ENCODE measurements around the gene CYB5R3. TPM values are rescaled to one million over a fixed set of nuclear protein-coding genes. Genes with fewer than 3 reads are reported as not detected.

Gene CYB5R3
- total and polyA plus RNA-seq, 2 donors (not counting 3 experiments of a cell fraction or from before 2014, with no cell fraction given): 217 to 263 TPM

GRCh38 chr22:42692239-42693054, 43.3 kb upstream of the CYB5R3 start:
- CTCF ChIA-PET: no interaction called here
- FAIRE-seq: no peak
- Histone ChIP-seq H2AFZ (ENCODE audit: low read depth, low read length) (no peak overlapping the region), H3K79me2 (ENCODE audit: control insufficient read depth, insufficient read depth, low read length) (no peaks in the 10 kb centered on the region), H3K9ac (replicated peaks; ENCODE audit: extremely low read depth, insufficient read depth, low read length) (no peak overlapping the region), H3K4me3 (replicated peaks in 1 of 3; ENCODE audit: insufficient read depth in 1 of 3, low read depth in 1 of 3, low read length in 3 of 3) (no peak overlapping the region), H3K4me2 (ENCODE audit: insufficient read depth, low read length) (no peak overlapping the region), H3K9me3 (replicated peaks; ENCODE audit: control insufficient read depth, insufficient read depth, low read length) (no peaks in the 10 kb centered on the region), H3K27me3 (ENCODE audit: control insufficient read depth in 2 of 2, insufficient read depth in 2 of 2, low read length in 2 of 2) (no peaks in the 10 kb centered on the region), H3K4me1 (ENCODE audit: control insufficient read depth, extremely low read depth, insufficient read depth, low read length) (peaks cover 3% of the 10 kb centered on the region), H4K20me1 (replicated peaks; ENCODE audit: control insufficient read depth, extremely low read depth, insufficient read depth, low read length) (no peaks in the 10 kb centered on the region), H3K27ac (ENCODE audit: insufficient read depth, low read depth, low read length) (no peak overlapping the region), H3K36me3 (ENCODE audit: control insufficient read depth in 2 of 2, extremely low read depth in 1 of 2, insufficient read depth in 2 of 2, low read length in 2 of 2) (peaks cover 0 to 4% of the 10 kb centered on the region in 2 experiments), H3K9me1 (replicated peaks; ENCODE audit: control insufficient read depth, extremely low read depth, insufficient read depth, low read length) (no peaks in the 10 kb centered on the region)
- POLR2A ChIA-PET: no interaction called here
- dilution Hi-C loops (cut with MboI; ENCODE audit: extremely low pct_ligation_motif_present, low sequenced_read_pairs): no loop called here
- BruUV-seq (replicated peaks): no TSS peak
- DNase-seq (ENCODE audit: low read depth, low spot score): no peak
- intact Hi-C loops (cut with micrococcal nuclease): no loop called here
- TF ChIP-seq MYC (IDR thresholded peaks at IDR 0.05; ENCODE audit: low read depth, low read length) (no peak), EZH2 (IDR thresholded peaks at IDR 0.05; ENCODE audit: borderline replicate concordance, low read depth, low read length, severe bottlenecking) (no peak), POLR2A (IDR thresholded peaks at IDR 0.05; ENCODE audit: low read depth, low read length) (no peak), POLR2AphosphoS5 (IDR thresholded peaks at IDR 0.05; ENCODE audit: insufficient read depth, low read depth, low read length) (no peak), CTCF (IDR thresholded peaks at IDR 0.05; ENCODE audit: extremely low read depth in 1 of 2, insufficient read depth in 1 of 2, low read depth in 1 of 2, low read length in 2 of 2) (no peak), FOS (IDR thresholded peaks at IDR 0.05; ENCODE audit: borderline replicate concordance, insufficient read depth, low read length) (no peak), GATA2 (IDR thresholded peaks at IDR 0.05; ENCODE audit: insufficient read depth, insufficient read length, low read depth, low read length) (no peak), MAX (IDR thresholded peaks at IDR 0.05; ENCODE audit: insufficient read depth, insufficient read length) (no peak), JUN (IDR thresholded peaks at IDR 0.05; ENCODE audit: borderline replicate concordance, insufficient read depth, insufficient read length, low read depth) (no peak)

Measured in endothelial cell of umbilical vein (primary cell).